HCT116 (cell line): ENCODE results near the gene GJC1. TPM values are rescaled to one million over a fixed set of nuclear protein-coding genes. Genes with fewer than 3 reads are reported as not detected.

Experiments used
- ATAC-seq: fragments of 200-7000 bp; cut with Tn5 transposase; 2 replicates; pipeline ENCODE4 v1.9.1; 2020; ENCODE audit warnings: mild to moderate bottlenecking, moderate library complexity
- BruUV-seq: library from RNA; stranded (reverse); fragments of 400-500 nt; replicated peaks from 2 replicates; lab custom pipeline; 2021; lab: Mats Ljungman, UMichigan
- CTCF ChIA-PET: fragments of 300-600 bp; sonication (Branson Sonifier 250); formaldehyde crosslinking; loops from one replicate; lab custom pipeline; 2021; ENCODE audit warnings: antibody characterized with exemption; lab: Charles Lee
- POLR2A ChIA-PET: fragments of 300-600, 350-600 bp; sonication (Branson Sonifier 250); formaldehyde crosslinking; loops from one replicate; lab custom pipeline; 2021; ENCODE audit warnings: antibody characterized with exemption; lab: Charles Lee
- RAD21 ChIA-PET, 2 experiments: fragments of 300-600 bp; sonication (Branson Sonifier 250); formaldehyde crosslinking; loops; one replicate each; lab custom pipeline; 2023; ENCODE audit warnings: low total read pairs in 2 of 2; ENCODE audit not compliant: uncharacterized antibody in 2 of 2, unreplicated experiment in 2 of 2, low non-redundant PET in 1 of 2; lab: Charles Lee
- DNase-seq: peaks from one replicate; pipeline ENCODE4 v3.0.0-alpha.2; 2010; ENCODE audit warnings: low read depth, low spot score
- H2AFZ ChIP-seq: fragments of 200-600 bp; shearing (Covaris generic), sonication (generic); 2 replicates; pipeline ENCODE4 v1.6.1; 2017; ENCODE audit warnings: low read depth, mixed run types, mixed read lengths, antibody characterized with exemption, low read length; ENCODE audit not compliant: poor library complexity, severe bottlenecking
- H3K27ac ChIP-seq: 2 replicates; pipeline ENCODE4 v1.5.1; 2012; ENCODE audit warnings: low read depth, low read length
- H3K27me3 ChIP-seq: fragments of 200-600 bp; sonication (generic); 2 replicates; pipeline ENCODE4 v1.6.1; 2016; ENCODE audit warnings: mixed run types, low read length, mixed read lengths; ENCODE audit not compliant: insufficient read depth
- H3K36me3 ChIP-seq, 2 experiments: fragments of 200-500 bp in 1 of 2; fragments of 200-600 bp in 1 of 2; sonication (Bioruptor generic) in 1 of 2; sonication (generic) in 1 of 2; 2 replicates each; pipeline versions ENCODE4 v1.5.1 to v1.6.1; 2014 to 2016; ENCODE audit warnings: low read length in 2 of 2, inconsistent platforms in 1 of 2, mixed read lengths in 1 of 2, mixed run types in 1 of 2; ENCODE audit not compliant: insufficient read depth in 2 of 2, control insufficient read depth in 1 of 2
- H3K4me1 ChIP-seq, 2 experiments: fragments of 200-600 bp in 1 of 2; sonication (generic) in 1 of 2; 2 replicates each; pipeline versions ENCODE4 v1.5.1 to v1.6.1; 2012 to 2017; ENCODE audit warnings: low read length in 2 of 2, inconsistent platforms in 1 of 2, mild to moderate bottlenecking in 1 of 2, mixed read lengths in 1 of 2, mixed run types in 1 of 2, moderate library complexity in 1 of 2; ENCODE audit not compliant: insufficient read depth in 2 of 2, control insufficient read depth in 1 of 2
- H3K4me2 ChIP-seq: fragments of 200-600 bp; sonication (generic); 2 replicates; pipeline ENCODE4 v1.6.1; 2017; ENCODE audit warnings: mixed run types, low read length, mixed read lengths
- H3K4me3 ChIP-seq, 2 experiments: fragments of 200-600 bp in 1 of 2; sonication (generic) in 1 of 2; replicated peaks in 1 of 2; 2 replicates each; pipeline ENCODE4 v1.5.1; 2011 to 2016; ENCODE audit warnings: low read length in 2 of 2, control low read depth in 1 of 2, low read depth in 1 of 2, mild to moderate bottlenecking in 1 of 2, mixed read lengths in 1 of 2, mixed run types in 1 of 2
- H3K79me2 ChIP-seq: fragments of 200-600 bp; sonication (generic); 2 replicates; pipeline ENCODE4 v1.6.1; 2017; ENCODE audit warnings: mild to moderate bottlenecking, mixed run types, low read length, moderate library complexity, mixed read lengths; ENCODE audit not compliant: insufficient read depth
- H3K9ac ChIP-seq: fragments of 200-600 bp; sonication (generic); 2 replicates; pipeline ENCODE4 v1.6.1; 2016; ENCODE audit warnings: low read length, mixed read lengths
- H3K9me2 ChIP-seq: fragments of 200-600 bp; sonication (generic), shearing (Covaris generic); 2 replicates; pipeline ENCODE4 v1.6.1; 2017; ENCODE audit warnings: mixed run types, mild to moderate bottlenecking, moderate library complexity; ENCODE audit not compliant: insufficient read depth
- H3K9me3 ChIP-seq, 2 experiments: fragments of 200-500 bp in 1 of 2; fragments of 200-600 bp in 1 of 2; sonication (Bioruptor generic) in 1 of 2; sonication (generic) in 1 of 2; 2 replicates each; pipeline ENCODE4 v1.6.1; 2014 to 2017; ENCODE audit warnings: low read length in 2 of 2, mixed read lengths in 2 of 2, inconsistent platforms in 1 of 2, low read depth in 1 of 2, mild to moderate bottlenecking in 1 of 2, mixed run types in 1 of 2, moderate library complexity in 1 of 2; ENCODE audit not compliant: control insufficient read depth in 1 of 2, insufficient read depth in 1 of 2
- H4K20me1 ChIP-seq: fragments of 200-600 bp; sonication (generic), shearing (Covaris generic); 2 replicates; pipeline ENCODE4 v1.6.1; 2017; ENCODE audit warnings: mixed run types, mild to moderate bottlenecking, moderate library complexity; ENCODE audit not compliant: insufficient read depth
- CEBPB ChIP-seq: IDR thresholded peaks from 2 replicates; pipeline ENCODE4 v1.6.1; 2012; ENCODE audit warnings: low read depth
- EGR1 ChIP-seq: IDR thresholded peaks from 2 replicates; pipeline ENCODE4 v1.6.1; 2012; ENCODE audit warnings: low read depth
- ELF1 ChIP-seq: IDR thresholded peaks from 2 replicates; pipeline ENCODE4 v1.6.1; 2012; ENCODE audit warnings: low read depth, borderline replicate concordance
- FOSL1 ChIP-seq: IDR thresholded peaks from 2 replicates; pipeline ENCODE4 v1.6.1; 2012; ENCODE audit warnings: low read depth
- SP1 ChIP-seq: IDR thresholded peaks from 2 replicates; pipeline ENCODE4 v1.6.1; 2012; ENCODE audit warnings: low read depth
- SRF ChIP-seq: IDR thresholded peaks from 2 replicates; pipeline ENCODE4 v1.6.1; 2012; ENCODE audit warnings: low read depth
- TCF7L2 ChIP-seq: IDR thresholded peaks from 2 replicates; pipeline ENCODE4 v1.7.0; 2011; ENCODE audit warnings: borderline replicate concordance, inconsistent platforms; ENCODE audit not compliant: insufficient read depth, insufficient read length; ENCODE audit errors: extremely low read depth
- YY1 ChIP-seq: IDR thresholded peaks from 2 replicates; pipeline ENCODE4 v1.6.1; 2011; ENCODE audit warnings: low read length, low read depth, moderate library complexity, mild to moderate bottlenecking; ENCODE audit not compliant: insufficient replicate concordance; ENCODE audit errors: extremely low read depth
- ZNF274 ChIP-seq: fragments of 200-500 bp; sonication (Bioruptor generic); IDR thresholded peaks from 2 replicates; pipeline ENCODE4 v1.6.1; 2014; ENCODE audit warnings: mild to moderate bottlenecking, low read depth, low read length, inconsistent platforms
- intact Hi-C: fragments of 100-400 bp; cut with micrococcal nuclease; formaldehyde crosslinking; loops from 2 replicates; pipeline ENCODE4 v1.10.0; 2022
- total RNA-seq: library from RNA; stranded (reverse); gene quantifications from one replicate; pipeline ENCODE4 v1.2.1, GENCODE V29; 2021; ENCODE audit not compliant: unreplicated experiment
- TF ChIP-seq, protein P1 (sequence below): IDR thresholded peaks from 2 replicates; pipeline ENCODE4 v1.6.1; 2012; ENCODE audit warnings: low read depth
- TF ChIP-seq, protein P2 (sequence below): IDR thresholded peaks from 2 replicates; pipeline ENCODE4 v1.6.1; 2012
- TF ChIP-seq, protein P3 (sequence below), 3 experiments: fragments of 200-600 bp in 1 of 3; sonication (generic) in 1 of 3; IDR thresholded peaks in 2 of 3; conservative IDR thresholded peaks in 1 of 3; 2 replicates each; pipeline ENCODE4 v1.5.1; 2012 to 2017; ENCODE audit warnings: low read depth in 2 of 3, low read length in 2 of 3, antibody characterized with exemption in 1 of 3, borderline replicate concordance in 1 of 3, control low read depth in 1 of 3, mild to moderate bottlenecking in 1 of 3, mixed read lengths in 1 of 3, mixed run types in 1 of 3, moderate library complexity in 1 of 3; ENCODE audit not compliant: insufficient read depth in 1 of 3

GJC1 gene
- total RNA-seq, 1 experiment from 2014 or later: 62.4 TPM

DNA sequence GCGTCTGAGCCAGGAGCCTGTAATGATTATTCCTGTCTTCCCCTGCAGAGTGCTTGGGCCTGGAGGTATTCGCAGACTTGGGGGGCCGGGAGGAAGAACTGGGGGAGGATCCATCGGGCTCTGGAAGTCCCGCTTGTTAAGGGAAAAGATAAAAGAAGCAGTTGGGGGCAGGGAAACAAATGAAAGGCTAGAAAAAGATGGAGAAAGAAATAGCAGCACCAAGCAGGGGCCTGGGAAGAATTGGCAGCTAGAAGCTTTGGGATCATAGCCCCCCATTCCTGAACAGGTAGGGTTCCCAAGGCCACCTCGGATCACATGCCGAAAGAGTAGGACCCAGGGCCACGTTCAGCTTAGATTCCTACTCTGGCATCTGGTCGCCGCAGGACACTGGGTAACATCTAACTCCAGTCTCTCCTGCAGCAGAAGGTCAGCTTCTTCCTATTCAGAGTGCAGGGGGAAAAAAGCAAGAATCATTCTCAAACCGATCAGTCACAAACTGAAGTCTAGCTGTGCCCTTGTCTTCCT is 47.7 kb downstream of the GJC1 start:
- no peaks in the 10 kb centered on the region for H3K36me3 ChIP-seq
- CTCF ChIA-PET: interaction anchor here (1.6 kb wide), 1 partner anchor 82 kb away, joined by 3 read pairs; no protein-coding TSS in a partner anchor
- no peaks in the 10 kb centered on the region for H3K9me2 ChIP-seq
- H3K9me3 ChIP-seq: no peaks in the 10 kb centered on the region
- intact Hi-C loops: no loop called here
- no peak overlapping the region for H3K4me2 ChIP-seq
- H3K27ac ChIP-seq: no peak overlapping the region
- no peak overlapping the region for H3K4me3 ChIP-seq
- DNase-seq: no peak
- RAD21 ChIA-PET: no interaction called here
- H3K27me3 ChIP-seq: no peaks in the 10 kb centered on the region
- TF ChIP-seq EGR1: no peak
- TF ChIP-seq, all 23 proteins: peak for 0
- H3K9ac ChIP-seq: no peak overlapping the region
- no peak overlapping the region for H2AFZ ChIP-seq
- H3K79me2 ChIP-seq: no peaks in the 10 kb centered on the region
- POLR2A ChIA-PET: no interaction called here
- BruUV-seq: no TSS peak
- no peaks in the 10 kb centered on the region for H4K20me1 ChIP-seq
- ATAC-seq: no peak
- H3K4me1 ChIP-seq: peaks cover 3 to 27% of the 10 kb centered on the region in 2 experiments; a peak in 3 of 4 replicates

DNA sequence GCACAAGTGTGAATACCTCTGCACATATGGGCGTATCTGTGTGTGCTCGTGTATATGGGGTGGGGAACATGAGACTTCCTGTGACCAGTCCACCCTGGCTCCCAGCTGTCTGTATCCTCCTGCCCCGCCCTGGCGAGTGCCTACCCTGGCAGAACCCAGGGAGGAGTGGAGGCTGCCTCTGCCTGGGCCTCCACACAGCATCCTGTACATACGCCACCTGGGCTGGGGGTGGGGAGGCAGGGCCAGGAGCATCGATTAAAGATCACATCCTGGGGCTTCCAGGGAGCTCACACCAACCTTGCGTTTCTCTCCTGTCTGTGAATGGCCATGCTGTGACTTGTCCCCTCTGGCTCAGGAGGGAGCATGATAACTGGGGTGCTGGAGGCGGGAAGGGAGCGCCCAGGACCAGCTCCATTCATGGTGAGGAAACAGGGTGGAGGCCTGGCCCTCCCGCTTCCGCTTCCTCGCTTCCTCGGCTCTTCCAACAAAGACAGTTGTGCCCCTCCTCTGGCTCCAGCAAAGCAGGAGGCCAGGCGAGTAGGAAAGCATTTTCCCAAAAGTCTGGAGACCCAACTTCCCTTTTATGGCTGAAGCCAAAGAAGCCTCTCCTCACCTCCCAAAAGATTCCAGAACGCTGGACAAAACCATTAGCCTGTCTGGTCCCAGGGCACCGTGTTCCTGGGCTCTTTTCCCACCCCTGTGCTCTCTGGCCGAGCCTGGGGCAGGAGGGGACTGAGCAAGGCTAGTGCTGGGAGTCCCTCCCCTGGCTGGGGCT is 48.3 kb downstream of the GJC1 start:
- DNase-seq: no peak
- intact Hi-C loops: no loop called here
- BruUV-seq: no TSS peak
- Histone ChIP-seq H3K4me2 (peak overlapping the region; percentile 25), H3K27me3 (no peaks in the 10 kb centered on the region), H3K27ac (no peak overlapping the region), H3K9me3 (no peaks in the 10 kb centered on the region), H3K9me2 (no peaks in the 10 kb centered on the region), H3K4me3 (no peak overlapping the region), H4K20me1 (no peaks in the 10 kb centered on the region), H3K36me3 (no peaks in the 10 kb centered on the region), H3K4me1 (peaks cover 3 to 27% of the 10 kb centered on the region in 2 experiments; a peak in 3 of 4 replicates), H2AFZ (no peak overlapping the region), H3K9ac (no peak overlapping the region), H3K79me2 (no peaks in the 10 kb centered on the region)
- ATAC-seq: no peak
- POLR2A ChIA-PET: no interaction called here
- CTCF ChIA-PET: interaction anchor here (2.4 to 5.3 kb wide), 3 partner anchors 12 to 85 kb away, joined by 12 to 52 read pairs (median 13); no protein-coding TSS in a partner anchor
- RAD21 ChIA-PET: no interaction called here
- TF ChIP-seq EGR1 (no peak), SRF (no peak), CEBPB (no peak), FOSL1 (no peak), ELF1 (no peak), YY1 (no peak), SP1 (no peak), ZNF274 (no peak), TCF7L2 (no peak)
- TF ChIP-seq, protein P1, sequence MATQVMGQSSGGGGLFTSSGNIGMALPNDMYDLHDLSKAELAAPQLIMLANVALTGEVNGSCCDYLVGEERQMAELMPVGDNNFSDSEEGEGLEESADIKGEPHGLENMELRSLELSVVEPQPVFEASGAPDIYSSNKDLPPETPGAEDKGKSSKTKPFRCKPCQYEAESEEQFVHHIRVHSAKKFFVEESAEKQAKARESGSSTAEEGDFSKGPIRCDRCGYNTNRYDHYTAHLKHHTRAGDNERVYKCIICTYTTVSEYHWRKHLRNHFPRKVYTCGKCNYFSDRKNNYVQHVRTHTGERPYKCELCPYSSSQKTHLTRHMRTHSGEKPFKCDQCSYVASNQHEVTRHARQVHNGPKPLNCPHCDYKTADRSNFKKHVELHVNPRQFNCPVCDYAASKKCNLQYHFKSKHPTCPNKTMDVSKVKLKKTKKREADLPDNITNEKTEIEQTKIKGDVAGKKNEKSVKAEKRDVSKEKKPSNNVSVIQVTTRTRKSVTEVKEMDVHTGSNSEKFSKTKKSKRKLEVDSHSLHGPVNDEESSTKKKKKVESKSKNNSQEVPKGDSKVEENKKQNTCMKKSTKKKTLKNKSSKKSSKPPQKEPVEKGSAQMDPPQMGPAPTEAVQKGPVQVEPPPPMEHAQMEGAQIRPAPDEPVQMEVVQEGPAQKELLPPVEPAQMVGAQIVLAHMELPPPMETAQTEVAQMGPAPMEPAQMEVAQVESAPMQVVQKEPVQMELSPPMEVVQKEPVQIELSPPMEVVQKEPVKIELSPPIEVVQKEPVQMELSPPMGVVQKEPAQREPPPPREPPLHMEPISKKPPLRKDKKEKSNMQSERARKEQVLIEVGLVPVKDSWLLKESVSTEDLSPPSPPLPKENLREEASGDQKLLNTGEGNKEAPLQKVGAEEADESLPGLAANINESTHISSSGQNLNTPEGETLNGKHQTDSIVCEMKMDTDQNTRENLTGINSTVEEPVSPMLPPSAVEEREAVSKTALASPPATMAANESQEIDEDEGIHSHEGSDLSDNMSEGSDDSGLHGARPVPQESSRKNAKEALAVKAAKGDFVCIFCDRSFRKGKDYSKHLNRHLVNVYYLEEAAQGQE: no peak
- TF ChIP-seq, protein P2, sequence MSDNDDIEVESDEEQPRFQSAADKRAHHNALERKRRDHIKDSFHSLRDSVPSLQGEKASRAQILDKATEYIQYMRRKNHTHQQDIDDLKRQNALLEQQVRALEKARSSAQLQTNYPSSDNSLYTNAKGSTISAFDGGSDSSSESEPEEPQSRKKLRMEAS: no peak
- TF ChIP-seq, protein P3, sequence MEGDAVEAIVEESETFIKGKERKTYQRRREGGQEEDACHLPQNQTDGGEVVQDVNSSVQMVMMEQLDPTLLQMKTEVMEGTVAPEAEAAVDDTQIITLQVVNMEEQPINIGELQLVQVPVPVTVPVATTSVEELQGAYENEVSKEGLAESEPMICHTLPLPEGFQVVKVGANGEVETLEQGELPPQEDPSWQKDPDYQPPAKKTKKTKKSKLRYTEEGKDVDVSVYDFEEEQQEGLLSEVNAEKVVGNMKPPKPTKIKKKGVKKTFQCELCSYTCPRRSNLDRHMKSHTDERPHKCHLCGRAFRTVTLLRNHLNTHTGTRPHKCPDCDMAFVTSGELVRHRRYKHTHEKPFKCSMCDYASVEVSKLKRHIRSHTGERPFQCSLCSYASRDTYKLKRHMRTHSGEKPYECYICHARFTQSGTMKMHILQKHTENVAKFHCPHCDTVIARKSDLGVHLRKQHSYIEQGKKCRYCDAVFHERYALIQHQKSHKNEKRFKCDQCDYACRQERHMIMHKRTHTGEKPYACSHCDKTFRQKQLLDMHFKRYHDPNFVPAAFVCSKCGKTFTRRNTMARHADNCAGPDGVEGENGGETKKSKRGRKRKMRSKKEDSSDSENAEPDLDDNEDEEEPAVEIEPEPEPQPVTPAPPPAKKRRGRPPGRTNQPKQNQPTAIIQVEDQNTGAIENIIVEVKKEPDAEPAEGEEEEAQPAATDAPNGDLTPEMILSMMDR (IDR thresholded peaks at IDR 0.05 in 2 of 3, conservative IDR thresholded peaks at IDR 0.05 in 1 of 3; ENCODE audit: borderline replicate concordance in 1 of 3, insufficient read depth in 1 of 3, low read depth in 2 of 3, low read length in 2 of 3): no peak
